ENCODE data around the gene ABCA1. TPM values are rescaled to one million over a fixed set of nuclear protein-coding genes. Genes with fewer than 3 reads are reported as not detected.

ABCA1 gene
- total and polyA plus RNA-seq, 2 of the 13 experiments (the other 11 are each of a cell fraction or from before 2014, with no cell fraction given), result 26.8 to 63.8 TPM

DNA sequence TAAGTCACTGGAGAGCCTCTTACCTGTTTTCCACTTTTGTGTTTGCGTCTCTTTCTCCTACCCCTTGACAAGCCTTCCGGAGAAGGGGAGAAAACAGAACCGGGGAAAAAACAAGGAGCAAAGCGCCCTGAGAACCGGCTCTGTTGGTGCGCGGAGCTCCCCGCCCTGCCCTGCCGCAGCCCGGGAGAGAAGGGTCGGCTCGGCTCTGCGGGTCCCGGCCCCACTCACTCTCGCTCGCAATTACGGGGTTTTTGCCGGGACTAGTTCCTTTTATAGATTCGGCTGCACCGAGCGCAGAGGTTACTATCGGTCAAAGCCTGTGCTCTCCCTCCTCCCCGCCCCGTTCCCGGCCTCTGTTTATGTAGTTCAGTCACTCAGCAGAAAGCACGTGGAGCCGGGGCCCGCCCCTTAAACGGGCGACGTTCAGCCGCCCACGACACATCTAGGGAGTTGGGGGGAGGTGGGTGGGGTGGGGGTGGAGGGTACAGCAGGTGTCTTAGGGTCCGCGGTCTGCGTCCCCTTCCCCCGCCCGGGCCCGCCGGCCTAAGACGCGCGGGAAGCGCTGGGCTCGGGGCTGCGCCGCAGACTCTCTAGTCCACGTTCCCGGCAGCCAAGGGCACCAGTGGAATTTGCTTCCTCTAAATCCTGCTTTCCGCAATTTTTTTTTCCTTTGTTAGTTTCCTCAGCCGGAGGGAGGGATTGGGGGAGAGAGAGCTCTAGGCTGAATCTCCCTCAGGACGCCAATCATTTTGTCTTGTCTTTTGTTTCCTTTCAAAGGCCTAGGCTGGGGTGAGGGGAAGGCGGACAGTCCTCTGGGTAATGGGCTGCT is at the start of gene ABCA1 (continued):
- TF ChIP-seq POGK (CRISPR knock-in tag; conservative IDR thresholded peaks at IDR 0.05) (0 out of 2 replicates have a peak, but pooled peaks have one; percentile 48), CREM (IDR thresholded peaks at IDR 0.05) (peak; percentile 31; the same call in 1 of the 2 replicates), CREM (CRISPR knock-in tag; IDR thresholded peaks at IDR 0.05) (no peak), MAX (IDR thresholded peaks at IDR 0.05) (peak; percentile 97), HNF4A (CRISPR knock-in tag; IDR thresholded peaks at IDR 0.05) (0 out of 2 replicates have a peak, but pooled peaks have one; percentile 14), NR1H2 (CRISPR knock-in tag; IDR thresholded peaks at IDR 0.05; ENCODE audit: borderline replicate concordance, low read depth) (peak; percentile 100), ZFP1 (CRISPR knock-in tag; IDR thresholded peaks at IDR 0.05) (no peak), PAWR (CRISPR knock-in tag; IDR thresholded peaks at IDR 0.05; ENCODE audit: borderline replicate concordance) (no peak), PLRG1 (conservative IDR thresholded peaks at IDR 0.05) (no peak), RAD21 (CRISPR knock-in tag; IDR thresholded peaks at IDR 0.05) (0 out of 2 replicates have a peak, but pooled peaks have one; percentile 20), RXRB (CRISPR knock-in tag; IDR thresholded peaks at IDR 0.05; ENCODE audit: borderline replicate concordance) (peak; percentile 96), ZFY (CRISPR knock-in tag; IDR thresholded peaks at IDR 0.05) (peak; percentile 29), THAP11 (CRISPR knock-in tag; IDR thresholded peaks at IDR 0.05) (peak; percentile 84), POLR2AphosphoS5 (IDR thresholded peaks at IDR 0.05; ENCODE audit: low read depth, low read length) (peak; percentile 87), SP1 (IDR thresholded peaks at IDR 0.05) (no peak), SP1 (CRISPR knock-in tag; IDR thresholded peaks at IDR 0.05) (peak; percentile 77), PAXIP1 (CRISPR knock-in tag; conservative IDR thresholded peaks at IDR 0.05) (peak; percentile 27; the same call in 1 of the 2 replicates), UBTF (CRISPR knock-in tag; IDR thresholded peaks at IDR 0.05) (peak; percentile 25; the same call in 1 of the 2 replicates)
- TF ChIP-seq, protein P1, sequence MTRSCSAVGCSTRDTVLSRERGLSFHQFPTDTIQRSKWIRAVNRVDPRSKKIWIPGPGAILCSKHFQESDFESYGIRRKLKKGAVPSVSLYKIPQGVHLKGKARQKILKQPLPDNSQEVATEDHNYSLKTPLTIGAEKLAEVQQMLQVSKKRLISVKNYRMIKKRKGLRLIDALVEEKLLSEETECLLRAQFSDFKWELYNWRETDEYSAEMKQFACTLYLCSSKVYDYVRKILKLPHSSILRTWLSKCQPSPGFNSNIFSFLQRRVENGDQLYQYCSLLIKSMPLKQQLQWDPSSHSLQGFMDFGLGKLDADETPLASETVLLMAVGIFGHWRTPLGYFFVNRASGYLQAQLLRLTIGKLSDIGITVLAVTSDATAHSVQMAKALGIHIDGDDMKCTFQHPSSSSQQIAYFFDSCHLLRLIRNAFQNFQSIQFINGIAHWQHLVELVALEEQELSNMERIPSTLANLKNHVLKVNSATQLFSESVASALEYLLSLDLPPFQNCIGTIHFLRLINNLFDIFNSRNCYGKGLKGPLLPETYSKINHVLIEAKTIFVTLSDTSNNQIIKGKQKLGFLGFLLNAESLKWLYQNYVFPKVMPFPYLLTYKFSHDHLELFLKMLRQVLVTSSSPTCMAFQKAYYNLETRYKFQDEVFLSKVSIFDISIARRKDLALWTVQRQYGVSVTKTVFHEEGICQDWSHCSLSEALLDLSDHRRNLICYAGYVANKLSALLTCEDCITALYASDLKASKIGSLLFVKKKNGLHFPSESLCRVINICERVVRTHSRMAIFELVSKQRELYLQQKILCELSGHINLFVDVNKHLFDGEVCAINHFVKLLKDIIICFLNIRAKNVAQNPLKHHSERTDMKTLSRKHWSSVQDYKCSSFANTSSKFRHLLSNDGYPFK (CRISPR knock-in tag; IDR thresholded peaks at IDR 0.05; ENCODE audit: borderline replicate concordance), result no peak
